ENCODE measurements around the gene MYOD1.
A peak's percentile ranks its signal among the peaks of the same experiment; 100 is the strongest.

Gene MYOD1

GRCh38 chr11:17702876-17703275 lies 16.5 kb upstream of the MYOD1 start:
- no peak for DNase-seq (ENCODE audit: low read depth)

DNA sequence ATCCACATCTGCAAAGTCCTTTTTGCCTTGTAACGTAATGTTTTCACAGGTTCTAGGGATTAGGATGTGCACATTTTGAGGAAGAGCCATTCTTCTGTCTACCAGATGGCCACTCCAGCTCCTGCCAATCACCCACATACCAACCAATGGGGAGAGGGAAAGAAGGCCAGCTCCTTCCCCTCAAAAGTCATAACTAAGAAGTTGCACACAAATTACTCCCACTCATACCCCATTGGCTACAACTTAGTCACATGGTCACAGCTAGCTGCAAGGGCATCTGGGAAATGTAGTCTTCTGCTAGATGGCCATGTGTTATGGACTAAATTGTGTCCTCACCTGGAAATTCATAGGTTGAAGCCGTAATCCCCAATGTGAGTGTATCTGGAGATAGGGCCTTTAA lies 15.4 kb upstream of the MYOD1 start:
- DNase-seq (ENCODE audit: low read depth), result peak; percentile 53

DNA sequence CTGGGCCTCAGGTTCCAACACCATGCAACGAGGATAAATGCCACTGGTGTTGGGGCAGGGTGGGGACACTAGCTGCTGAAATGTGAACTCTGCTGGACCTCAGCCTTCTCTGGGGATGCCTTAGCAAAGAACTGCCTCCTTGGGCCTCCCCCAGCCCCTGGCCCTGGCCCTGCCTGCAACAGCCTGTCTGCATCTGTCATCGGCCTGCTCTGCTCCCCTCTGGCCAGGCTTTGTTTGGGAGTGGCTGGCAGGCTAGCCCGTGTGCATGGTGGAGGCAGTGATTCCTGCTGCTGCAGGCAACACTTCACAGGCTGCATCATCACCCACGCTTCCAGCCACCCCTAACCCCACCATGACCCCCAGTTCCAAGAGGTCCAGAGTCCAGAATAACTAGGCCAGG lies 11.5 kb upstream of the MYOD1 start:
- no peak for DNase-seq (ENCODE audit: low read depth)

DNA sequence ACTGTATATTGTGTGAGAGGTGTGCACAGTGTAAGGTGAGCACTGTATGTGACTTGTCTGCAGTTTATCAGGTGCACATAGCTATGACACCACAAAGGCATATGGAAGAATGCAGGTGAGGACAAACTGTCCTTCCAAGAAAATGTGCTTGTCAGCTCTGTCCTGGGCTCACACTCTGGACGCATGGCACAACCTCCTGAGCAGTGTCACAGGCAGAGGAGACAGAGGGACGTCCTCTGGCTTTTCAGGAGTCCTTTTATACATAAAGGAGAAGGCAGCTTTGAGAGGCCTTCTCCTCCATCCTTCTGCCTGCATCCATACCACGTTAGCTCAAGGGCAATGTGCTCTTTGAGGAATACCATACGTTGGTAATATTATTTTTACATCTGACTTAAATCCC lies 7.5 kb upstream of the MYOD1 start:
- DNase-seq (ENCODE audit: low read depth), result no peak

DNA sequence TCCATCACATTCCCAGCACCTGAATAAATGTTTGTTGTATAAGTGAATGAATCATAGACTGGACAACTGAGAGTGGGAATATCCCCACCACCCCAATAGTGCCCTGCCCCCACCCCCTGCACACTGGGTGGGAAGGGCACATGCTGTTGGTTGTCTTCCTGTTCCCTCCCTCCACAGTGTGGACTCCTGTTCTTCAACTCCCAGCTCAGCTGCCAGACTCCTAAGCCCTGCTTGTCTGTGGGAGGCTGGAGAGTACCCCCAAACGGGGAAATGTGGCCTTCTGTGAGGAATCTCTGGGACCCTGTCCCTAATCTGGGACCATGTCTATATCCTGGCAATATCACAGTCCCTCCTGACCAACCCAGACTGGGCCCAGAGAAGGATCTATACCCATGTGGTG lies 5.5 kb upstream of the MYOD1 start:
- no peak for DNase-seq (ENCODE audit: low read depth)

- no peak for DNase-seq (ENCODE audit: low read depth)
Measured at GRCh38 chr11:17714356-17714854, 5.0 kb upstream of the MYOD1 start.

DNA sequence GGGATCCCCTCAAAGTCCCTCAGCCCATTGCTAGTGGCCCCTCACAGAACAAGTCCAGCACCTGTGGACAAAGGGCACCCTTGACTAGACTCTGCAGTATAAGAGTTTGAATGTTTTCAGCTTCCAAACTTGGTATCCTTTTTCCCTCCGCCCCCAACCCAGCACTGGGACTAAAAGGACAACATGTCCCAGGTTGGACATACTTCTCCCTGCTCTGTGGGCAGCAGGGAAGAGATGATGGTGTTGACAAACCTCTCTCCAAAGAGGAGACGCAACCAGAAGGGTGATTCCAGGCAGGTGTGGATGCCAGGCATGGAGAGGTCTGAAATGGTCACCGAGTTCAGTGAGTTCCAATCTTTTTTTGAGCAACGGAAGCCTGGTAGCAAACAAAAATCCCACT lies 4.5 kb upstream of the MYOD1 start:
- DNase-seq (ENCODE audit: low read depth), result no peak

DNA sequence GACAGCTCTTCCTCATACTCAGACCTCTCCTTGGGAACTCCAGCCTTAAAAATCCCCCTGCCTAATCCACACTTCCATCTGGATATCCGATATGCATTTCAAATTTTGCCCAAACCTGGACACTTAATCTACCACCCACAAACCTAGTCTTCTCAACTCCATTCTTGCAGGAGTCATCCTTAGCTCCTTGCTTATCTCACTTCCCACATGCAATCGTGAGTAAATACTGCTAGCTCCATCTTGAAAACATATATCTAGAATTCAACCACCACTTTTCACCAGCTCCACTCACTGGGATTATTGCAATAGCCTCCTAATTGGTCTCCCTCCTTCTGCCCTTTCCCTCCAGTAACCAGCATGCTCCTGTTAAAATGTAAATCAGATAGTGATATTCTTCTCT lies 2.6 kb upstream of the MYOD1 start:
- no peak for DNase-seq (ENCODE audit: low read depth)

- no peak for DNase-seq (ENCODE audit: low read depth)
Measured at GRCh38 chr11:17718015-17718414, 1.4 kb upstream of the MYOD1 start.

DNA sequence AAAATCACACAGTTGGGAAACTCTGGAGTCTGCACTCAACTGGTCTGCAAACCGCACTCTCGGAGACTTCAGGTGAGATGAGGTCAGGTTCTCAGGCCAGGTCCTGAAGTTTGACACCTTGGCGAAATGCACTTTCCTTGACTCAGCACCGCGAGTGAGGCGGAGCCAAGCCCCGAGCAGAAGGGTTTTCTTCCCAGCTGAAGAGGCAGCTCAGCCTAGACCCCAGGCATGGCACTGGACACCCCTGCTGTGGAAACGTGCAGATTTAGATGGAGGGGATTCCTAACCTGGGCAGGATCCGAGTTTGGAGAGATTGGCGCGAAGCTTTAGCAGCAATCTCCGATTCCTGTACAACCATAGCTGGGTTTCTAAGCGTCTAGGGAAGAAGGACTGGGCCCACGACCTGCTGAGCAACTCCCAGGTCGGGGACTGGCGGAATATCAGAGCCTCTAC lies 835 bp upstream of the MYOD1 start:
- no peak for DNase-seq (ENCODE audit: low read depth)

- DNase-seq (ENCODE audit: low read depth), result peak; percentile 33
Measured at GRCh38 chr11:17719938-17720795, 796 bp downstream of the MYOD1 start.

- no peak for DNase-seq (ENCODE audit: low read depth)
Measured at GRCh38 chr11:17720796-17721171, 1.4 kb downstream of the MYOD1 start.

DNA sequence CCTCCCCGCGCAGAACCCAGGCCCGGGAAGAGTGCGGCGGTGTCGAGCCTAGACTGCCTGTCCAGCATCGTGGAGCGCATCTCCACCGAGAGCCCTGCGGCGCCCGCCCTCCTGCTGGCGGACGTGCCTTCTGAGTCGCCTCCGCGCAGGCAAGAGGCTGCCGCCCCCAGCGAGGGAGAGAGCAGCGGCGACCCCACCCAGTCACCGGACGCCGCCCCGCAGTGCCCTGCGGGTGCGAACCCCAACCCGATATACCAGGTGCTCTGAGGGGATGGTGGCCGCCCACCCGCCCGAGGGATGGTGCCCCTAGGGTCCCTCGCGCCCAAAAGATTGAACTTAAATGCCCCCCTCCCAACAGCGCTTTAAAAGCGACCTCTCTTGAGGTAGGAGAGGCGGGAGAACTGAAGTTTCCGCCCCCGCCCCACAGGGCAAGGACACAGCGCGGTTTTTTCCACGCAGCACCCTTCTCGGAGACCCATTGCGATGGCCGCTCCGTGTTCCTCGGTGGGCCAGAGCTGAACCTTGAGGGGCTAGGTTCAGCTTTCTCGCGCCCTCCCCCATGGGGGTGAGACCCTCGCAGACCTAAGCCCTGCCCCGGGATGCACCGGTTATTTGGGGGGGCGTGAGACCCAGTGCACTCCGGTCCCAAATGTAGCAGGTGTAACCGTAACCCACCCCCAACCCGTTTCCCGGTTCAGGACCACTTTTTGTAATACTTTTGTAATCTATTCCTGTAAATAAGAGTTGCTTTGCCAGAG lies 2.0 kb downstream of the MYOD1 start:
- no peak for DNase-seq (ENCODE audit: low read depth)

DNA sequence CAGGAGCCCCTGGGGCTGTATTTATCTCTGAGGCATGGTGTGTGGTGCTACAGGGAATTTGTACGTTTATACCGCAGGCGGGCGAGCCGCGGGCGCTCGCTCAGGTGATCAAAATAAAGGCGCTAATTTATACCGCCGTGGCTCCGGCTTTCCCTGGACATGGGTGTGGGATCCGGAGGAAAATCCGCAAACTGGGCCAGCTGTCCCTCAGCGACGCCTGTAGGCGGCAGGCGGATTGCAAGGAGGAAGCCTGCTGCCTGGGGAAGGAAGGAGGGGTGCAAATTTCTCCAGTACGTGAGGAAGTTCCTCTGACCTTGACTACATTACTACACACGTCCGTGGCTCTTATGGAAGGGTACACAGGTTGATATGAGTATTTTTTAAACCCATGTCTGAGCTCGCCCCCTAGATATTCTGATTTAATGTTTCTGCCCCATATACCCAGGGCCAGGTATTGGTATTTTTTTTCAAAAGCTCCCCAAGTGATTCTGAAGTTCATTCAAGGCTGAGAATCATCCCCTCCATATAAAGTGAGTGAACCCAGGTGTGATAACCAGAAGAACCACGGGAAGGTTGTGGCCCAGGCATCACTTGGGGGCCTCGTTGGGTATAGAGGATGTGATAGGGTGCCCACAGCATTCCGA lies 2.8 kb downstream of the MYOD1 start:
- peak; percentile 40 for DNase-seq (ENCODE audit: low read depth)

DNA sequence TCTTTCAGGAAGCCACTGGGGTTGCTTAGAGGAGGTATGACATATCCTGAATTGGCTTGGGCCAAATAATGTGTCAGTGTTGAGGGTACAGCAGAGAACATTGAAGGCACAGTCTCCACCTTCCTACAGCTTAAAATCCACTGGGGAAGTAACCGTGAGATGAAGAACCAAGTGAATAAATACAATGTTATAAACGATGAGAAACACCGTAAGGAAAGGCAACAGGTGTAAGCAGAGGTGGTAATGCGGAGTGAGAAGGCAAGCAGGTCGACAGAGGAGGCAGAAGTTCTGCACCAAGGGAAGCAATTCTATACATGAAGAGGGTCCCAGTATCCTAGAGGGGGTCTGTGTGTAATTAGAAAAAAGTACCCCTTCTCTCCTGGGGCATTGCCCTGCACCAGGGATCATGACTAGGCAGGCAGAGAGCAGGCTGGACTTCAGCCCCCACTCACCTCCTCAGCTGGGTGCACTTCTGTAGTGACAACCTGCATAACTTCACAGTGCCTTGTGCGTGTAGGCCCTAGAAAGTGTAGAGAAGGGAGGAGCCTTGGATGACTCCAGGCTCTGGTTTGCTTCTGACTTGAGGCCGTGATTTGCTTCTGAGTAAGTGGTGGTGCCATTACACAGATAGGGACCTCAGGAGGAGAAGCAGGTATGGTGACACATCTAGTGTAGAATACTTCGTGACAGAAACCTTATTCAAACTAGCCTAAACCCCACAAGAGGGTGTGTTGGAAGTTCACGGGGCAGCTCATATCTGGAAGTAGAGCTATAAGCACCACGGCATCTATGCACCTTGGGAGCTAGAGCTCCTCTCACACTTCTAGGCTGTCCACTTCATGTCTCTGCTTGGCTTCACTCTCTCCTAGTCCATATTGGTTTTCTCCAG lies 4.9 kb downstream of the MYOD1 start:
- DNase-seq (ENCODE audit: low read depth), result no peak

DNA sequence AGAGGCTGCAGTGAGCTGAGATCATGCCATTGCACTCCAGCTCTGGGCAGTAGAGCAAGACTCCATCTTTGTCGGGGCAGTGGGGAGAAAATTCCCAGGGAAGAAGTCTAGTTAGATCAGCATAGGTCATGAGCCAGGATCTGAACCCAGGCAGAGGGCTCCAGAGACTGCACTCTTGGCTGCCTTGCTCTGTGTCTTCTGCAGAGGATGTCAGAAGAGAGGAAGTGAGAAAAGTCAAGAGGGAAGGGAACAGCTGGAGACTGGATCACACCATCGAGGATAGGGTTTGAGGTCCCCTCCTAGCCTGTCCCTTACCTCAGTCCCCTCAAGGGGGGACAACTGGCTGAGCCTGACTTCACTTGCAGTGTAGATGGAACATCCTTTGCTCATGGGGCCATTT lies 5.8 kb downstream of the MYOD1 start:
- no peak for DNase-seq (ENCODE audit: low read depth)

DNA sequence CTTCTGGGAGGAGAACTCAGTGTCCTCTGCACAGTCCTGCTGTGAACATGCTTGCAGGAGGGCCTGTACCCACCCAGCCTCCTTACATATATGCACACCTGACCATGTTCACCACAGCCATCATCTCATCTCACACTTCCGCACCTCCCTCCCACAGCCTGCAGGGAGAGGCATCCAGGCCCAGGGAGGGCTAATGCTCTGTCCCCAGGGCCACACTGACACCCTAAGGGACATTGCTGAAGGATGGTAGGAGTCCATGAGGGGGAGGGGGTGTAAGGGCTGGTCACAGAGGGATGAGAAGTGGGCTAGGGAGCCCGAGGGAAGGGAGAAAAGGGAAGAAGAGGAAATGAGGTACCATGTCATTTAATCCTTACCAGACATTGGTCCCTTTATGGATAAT lies 10.8 kb downstream of the MYOD1 start:
- DNase-seq (ENCODE audit: low read depth), result no peak

DNA sequence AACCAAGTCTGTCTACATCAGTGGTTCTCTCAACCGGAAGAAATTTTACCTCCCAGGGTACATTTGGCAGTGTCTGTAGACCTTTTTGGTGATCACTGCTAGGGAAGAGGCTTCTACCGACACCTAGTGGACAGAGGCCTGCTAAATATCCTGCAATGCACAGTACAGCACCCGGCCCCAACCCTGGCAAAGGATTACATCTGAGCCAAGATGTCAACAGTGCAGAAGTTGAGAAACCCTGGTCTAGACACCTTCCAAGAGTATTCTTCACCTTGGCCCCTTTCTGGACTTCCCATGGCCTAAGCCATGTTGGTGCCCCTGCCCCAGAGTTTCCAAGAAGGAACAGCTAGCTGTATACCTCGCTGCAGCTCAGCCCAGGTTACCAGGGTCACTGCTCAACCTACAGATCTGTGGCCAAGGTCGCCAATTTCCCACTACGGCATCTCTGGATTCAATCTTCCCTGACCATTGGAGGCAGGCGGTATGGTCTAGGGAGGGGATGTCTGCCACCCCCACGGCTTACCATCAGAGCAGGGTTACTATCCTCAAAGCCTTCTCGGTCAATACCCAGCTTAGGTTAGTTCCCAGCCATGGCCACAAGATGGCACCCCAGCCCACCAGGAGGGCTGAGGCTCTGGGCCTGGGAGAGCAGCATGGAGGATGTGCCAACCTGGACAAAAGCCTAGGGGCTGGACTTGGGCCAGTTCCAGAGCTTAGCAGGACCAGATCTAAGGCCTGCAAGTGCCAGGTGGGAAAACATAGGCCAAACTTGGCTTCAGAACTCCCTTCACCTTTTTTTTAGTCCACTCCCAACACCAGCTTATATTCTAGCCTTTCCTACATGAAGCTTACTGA lies 11.5 kb downstream of the MYOD1 start:
- DNase-seq (ENCODE audit: low read depth), result peak; percentile 65

GRCh38 chr11:17733261-17733660 lies 13.9 kb downstream of the MYOD1 start:
- no peak for DNase-seq (ENCODE audit: low read depth)

DNA sequence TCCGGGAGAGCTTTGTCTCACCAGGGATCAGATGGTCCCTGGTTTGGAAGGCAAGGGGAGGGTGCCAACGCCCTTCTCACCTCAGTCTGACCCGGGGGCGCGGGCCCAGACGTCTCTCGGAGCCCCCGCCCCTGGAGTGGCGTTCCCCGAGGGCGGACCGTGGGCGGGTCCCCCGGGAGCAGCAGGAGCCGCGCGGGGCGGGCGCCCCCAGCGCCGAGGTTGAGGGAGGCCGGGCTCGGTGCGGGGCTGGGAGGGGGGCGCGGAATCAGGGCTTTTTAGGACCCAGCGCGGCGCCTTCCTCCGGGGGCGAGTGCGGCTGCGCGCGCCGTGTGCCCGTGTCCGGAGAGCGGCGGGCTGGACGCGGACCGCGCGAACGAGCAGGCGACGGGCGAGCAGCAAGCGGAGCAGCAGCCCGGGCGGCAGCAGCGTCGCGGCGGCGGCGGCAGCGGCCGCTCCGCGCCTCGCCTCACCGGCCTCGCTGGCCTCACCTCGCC lies 15.1 kb downstream of the MYOD1 start, which contains the start of gene KCNC1:
KCNC1 (plus strand) TSS at position 364 of the 494 bp plus-strand sequence. CDS start 1,222 bp downstream, outside the sequence.
- peak; percentile 41 for DNase-seq (ENCODE audit: low read depth)
